ENCODE results near the gene GARIN5A. TPM values are rescaled to one million over a fixed set of nuclear protein-coding genes. Genes with fewer than 3 reads are reported as not detected.
A peak's percentile ranks its signal among the peaks of the same experiment; 100 is the strongest.

GARIN5A gene
- polyA plus RNA-seq, 2 of the 4 experiments (the other 2 are of a cell fraction), result 1.1 to 1.7 TPM

DNA sequence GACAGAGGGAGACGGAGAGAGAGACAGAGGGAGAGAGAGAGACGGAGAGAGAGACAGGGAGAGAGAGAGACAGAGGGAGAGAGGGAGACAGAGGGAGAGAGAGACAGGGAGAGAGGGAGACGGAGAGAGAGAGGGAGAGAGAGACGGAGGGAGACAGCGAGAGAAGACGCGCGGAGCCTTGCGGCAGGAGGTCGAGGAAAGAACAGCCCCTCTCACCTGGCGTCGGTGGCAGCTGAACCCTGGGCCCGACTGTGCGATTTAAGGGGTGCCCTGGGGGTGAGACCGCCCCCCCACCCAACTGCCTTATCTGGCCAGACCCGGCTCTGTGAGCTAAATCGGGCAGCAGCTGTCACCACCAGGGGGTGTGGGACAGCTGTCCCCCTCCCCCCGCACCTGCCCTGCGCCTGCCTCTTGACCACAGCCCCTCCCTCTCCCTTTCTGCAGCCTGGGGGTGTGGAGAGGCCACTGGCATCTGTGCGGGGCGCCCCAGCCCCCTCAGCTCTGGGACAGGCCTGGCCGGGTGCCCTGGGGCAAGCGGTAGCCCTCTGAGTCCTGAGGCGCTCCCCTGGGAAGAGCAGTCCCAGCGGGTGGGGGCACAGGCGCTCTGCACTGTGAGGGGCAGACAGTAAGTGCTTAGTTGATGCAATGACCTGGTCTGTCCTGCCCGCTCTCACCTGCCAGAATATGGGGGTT, 23.6 kb upstream of the GARIN5A start:
- no peak overlapping the region for H3K4me3 ChIP-seq
- peak overlapping the region; percentile 60 for H3K4me2 ChIP-seq
- 81% methylated on average over 18 of the region's 27 CpGs for WGBS (ENCODE audit: missing lambda C conversion rate)
- no peaks in the 10 kb centered on the region for H3K9me3 ChIP-seq
- DNase-seq (ENCODE audit: low read depth in 1 of 2, low spot score in 1 of 2), result peak in 1 of 2 experiments; percentile 50
- POLR2A ChIA-PET, result no interaction called here
- H3K27ac ChIP-seq, result peak overlapping the region in 1 of 2 experiments; percentile 34; a peak in 2 of 6 replicates
- CTCF ChIA-PET, result interaction anchor here (0.9 to 2.5 kb wide), 5 partner anchors 9 to 93 kb away, joined by 3 to 9 read pairs (median 5); no protein-coding TSS in a partner anchor
- TF ChIP-seq CBX8 (IDR thresholded peaks at IDR 0.05), result no peak
- TF ChIP-seq, protein P1, sequence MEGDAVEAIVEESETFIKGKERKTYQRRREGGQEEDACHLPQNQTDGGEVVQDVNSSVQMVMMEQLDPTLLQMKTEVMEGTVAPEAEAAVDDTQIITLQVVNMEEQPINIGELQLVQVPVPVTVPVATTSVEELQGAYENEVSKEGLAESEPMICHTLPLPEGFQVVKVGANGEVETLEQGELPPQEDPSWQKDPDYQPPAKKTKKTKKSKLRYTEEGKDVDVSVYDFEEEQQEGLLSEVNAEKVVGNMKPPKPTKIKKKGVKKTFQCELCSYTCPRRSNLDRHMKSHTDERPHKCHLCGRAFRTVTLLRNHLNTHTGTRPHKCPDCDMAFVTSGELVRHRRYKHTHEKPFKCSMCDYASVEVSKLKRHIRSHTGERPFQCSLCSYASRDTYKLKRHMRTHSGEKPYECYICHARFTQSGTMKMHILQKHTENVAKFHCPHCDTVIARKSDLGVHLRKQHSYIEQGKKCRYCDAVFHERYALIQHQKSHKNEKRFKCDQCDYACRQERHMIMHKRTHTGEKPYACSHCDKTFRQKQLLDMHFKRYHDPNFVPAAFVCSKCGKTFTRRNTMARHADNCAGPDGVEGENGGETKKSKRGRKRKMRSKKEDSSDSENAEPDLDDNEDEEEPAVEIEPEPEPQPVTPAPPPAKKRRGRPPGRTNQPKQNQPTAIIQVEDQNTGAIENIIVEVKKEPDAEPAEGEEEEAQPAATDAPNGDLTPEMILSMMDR (IDR thresholded peaks at IDR 0.05), result peak; percentile 19; the same call in 2 of the 3 replicates
- peaks cover 19% of the 10 kb centered on the region for H3K4me1 ChIP-seq
- peak; percentile 53 to 67 for ATAC-seq
- no peak for FAIRE-seq

DNA sequence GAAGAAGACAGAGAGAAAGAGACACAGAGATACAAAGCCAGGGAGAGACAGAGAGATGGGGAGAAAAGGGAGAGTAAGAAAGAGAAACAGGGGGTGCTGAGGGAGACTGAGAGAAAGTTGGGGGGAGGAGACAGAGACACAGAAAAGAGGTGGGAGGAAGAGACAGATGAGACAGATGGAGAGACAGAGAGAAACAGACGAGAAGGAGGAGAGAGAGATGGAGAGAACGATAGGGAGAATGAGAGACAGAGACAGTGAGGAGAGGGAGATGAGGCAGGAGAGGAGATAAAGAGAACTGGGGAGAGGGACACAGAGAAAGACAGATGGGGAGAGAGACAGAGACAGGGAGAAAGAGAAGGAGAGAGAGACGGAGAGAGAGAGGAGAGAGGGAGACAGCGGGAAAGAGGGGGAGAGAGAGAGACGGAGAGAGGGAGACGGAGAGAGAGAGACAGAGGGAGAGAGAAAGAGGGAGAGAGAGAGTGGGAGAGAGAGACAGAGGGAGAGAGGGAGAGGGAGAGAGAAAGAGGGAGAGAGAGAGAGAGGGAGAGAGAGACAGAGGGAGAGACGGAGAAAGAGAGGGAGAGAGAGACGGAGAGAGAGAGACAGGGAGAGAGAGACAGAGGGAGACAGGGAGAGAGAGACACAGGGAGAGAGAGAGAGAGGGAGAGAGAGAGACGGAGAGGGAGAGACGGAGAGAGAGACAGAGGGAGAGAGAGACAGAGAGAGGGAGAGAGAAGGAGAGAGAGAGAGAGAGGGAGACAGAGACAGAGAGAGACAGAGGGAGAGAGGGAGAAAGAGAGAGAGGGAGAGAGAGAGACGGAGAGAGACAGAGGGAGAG, 21.8 kb upstream of the GARIN5A start:
- WGBS (ENCODE audit: missing lambda C conversion rate), result 84% methylated on average over 11 of the region's 11 CpGs
- no peak overlapping the region for H3K4me3 ChIP-seq
- ATAC-seq, result no peak
- DNase-seq (ENCODE audit: low read depth in 1 of 2, low spot score in 1 of 2), result no peak
- H3K27ac ChIP-seq, result no peak overlapping the region
- FAIRE-seq, result no peak
- H3K4me1 ChIP-seq, result peaks cover 19% of the 10 kb centered on the region
- no peak overlapping the region for H3K4me2 ChIP-seq
- CTCF ChIA-PET, result no interaction called here
- TF ChIP-seq KDM5A (IDR thresholded peaks at IDR 0.05) (no peak), ZFP36 (IDR thresholded peaks at IDR 0.05; ENCODE audit: borderline replicate concordance, partially characterized antibody) (peak; percentile 3)
- no peaks in the 10 kb centered on the region for H3K9me3 ChIP-seq
- POLR2A ChIA-PET, result no interaction called here

DNA sequence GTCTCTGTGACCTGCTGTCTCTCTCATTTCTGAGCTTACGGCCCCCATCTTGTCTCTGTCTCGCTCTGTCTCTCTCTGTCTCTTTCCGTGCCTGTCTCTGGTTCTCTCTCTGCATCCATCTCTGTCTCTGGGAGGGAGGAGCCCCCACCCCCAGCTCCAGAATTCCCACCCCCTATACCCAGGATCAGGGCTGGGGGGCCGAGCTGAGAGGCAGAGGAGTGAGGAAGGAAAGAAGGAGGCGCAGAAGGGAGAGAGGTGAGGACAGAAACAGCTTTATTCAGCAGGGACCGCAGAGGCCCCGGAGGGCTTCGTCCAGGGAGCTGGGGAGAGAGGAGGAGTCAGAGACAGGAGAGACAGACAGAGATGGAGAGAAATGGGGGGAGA, 20.4 kb upstream of the GARIN5A start:
- FAIRE-seq, result no peak
- Histone ChIP-seq H3K9me3 (no peaks in the 10 kb centered on the region), H3K4me2 (no peak overlapping the region), H3K4me1 (peaks cover 24% of the 10 kb centered on the region), H3K27ac (no peak overlapping the region), H3K4me3 (no peak overlapping the region)
- no peak for DNase-seq (ENCODE audit: low read depth in 1 of 2, low spot score in 1 of 2)
- 87% methylated on average over 8 of the region's 8 CpGs for WGBS (ENCODE audit: missing lambda C conversion rate)
- ATAC-seq, result no peak
- ChIA-PET CTCF (interaction anchor here (0.8 to 2.0 kb wide), 6 partner anchors 9 to 128 kb away, joined by 3 to 7 read pairs (median 3); partner anchors contain the start of gene JOSD2), POLR2A (interaction anchor here (1.0 kb wide), 1 partner anchor 9 kb away, joined by 5 read pairs; no protein-coding TSS in a partner anchor)
- TF ChIP-seq, protein P2, sequence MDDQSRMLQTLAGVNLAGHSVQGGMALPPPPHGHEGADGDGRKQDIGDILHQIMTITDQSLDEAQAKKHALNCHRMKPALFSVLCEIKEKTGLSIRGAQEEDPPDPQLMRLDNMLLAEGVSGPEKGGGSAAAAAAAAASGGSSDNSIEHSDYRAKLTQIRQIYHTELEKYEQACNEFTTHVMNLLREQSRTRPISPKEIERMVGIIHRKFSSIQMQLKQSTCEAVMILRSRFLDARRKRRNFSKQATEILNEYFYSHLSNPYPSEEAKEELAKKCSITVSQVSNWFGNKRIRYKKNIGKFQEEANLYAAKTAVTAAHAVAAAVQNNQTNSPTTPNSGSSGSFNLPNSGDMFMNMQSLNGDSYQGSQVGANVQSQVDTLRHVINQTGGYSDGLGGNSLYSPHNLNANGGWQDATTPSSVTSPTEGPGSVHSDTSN (IDR thresholded peaks at IDR 0.05), result no peak
- TF ChIP-seq, protein P3, sequence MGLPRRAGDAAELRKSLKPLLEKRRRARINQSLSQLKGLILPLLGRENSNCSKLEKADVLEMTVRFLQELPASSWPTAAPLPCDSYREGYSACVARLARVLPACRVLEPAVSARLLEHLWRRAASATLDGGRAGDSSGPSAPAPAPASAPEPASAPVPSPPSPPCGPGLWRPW (IDR thresholded peaks at IDR 0.05), result no peak
- TF ChIP-seq FOXS1 (CRISPR knock-in tag; IDR thresholded peaks at IDR 0.05) (no peak), NFE2L2 (conservative IDR thresholded peaks at IDR 0.05; ENCODE audit: low read length) (no peak), BHLHE40 (IDR thresholded peaks at IDR 0.05; ENCODE audit: low read depth, low read length) (no peak), RFX5 (IDR thresholded peaks at IDR 0.05) (no peak), MAFK (IDR thresholded peaks at IDR 0.05; ENCODE audit: partially characterized antibody) (no peak), ZC3H11A (IDR thresholded peaks at IDR 0.05) (no peak), TFCP2L1 (CRISPR knock-in tag; IDR thresholded peaks at IDR 0.05) (no peak), KDM5A (IDR thresholded peaks at IDR 0.05) (no peak), MAZ (IDR thresholded peaks at IDR 0.05; ENCODE audit: borderline replicate concordance, low read depth, low read length) (no peak)
- TF ChIP-seq, protein P4, sequence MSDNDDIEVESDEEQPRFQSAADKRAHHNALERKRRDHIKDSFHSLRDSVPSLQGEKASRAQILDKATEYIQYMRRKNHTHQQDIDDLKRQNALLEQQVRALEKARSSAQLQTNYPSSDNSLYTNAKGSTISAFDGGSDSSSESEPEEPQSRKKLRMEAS (IDR thresholded peaks at IDR 0.05), result no peak
- TF ChIP-seq, protein P5, sequence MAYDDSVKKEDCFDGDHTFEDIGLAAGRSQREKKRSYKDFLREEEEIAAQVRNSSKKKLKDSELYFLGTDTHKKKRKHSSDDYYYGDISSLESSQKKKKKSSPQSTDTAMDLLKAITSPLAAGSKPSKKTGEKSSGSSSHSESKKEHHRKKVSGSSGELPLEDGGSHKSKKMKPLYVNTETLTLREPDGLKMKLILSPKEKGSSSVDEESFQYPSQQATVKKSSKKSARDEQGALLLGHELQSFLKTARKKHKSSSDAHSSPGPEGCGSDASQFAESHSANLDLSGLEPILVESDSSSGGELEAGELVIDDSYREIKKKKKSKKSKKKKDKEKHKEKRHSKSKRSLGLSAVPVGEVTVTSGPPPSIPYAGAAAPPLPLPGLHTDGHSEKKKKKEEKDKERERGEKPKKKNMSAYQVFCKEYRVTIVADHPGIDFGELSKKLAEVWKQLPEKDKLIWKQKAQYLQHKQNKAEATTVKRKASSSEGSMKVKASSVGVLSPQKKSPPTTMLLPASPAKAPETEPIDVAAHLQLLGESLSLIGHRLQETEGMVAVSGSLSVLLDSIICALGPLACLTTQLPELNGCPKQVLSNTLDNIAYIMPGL (CRISPR knock-in tag; IDR thresholded peaks at IDR 0.05; ENCODE audit: borderline replicate concordance), result no peak
